Activated CD4-positive, alpha-beta T cell treated with anti-CD3 and anti-CD28 coated beads for 24 hours (primary cell): ENCODE measurements around the gene FAM124A.

ENCODE experiments used
- DNase-seq, 2 donors: peaks; one replicate each; pipeline ENCODE4 v3.0.0-alpha.2; 2020; ENCODE audit warnings: low read depth in 2 of 2

Gene FAM124A

DNA sequence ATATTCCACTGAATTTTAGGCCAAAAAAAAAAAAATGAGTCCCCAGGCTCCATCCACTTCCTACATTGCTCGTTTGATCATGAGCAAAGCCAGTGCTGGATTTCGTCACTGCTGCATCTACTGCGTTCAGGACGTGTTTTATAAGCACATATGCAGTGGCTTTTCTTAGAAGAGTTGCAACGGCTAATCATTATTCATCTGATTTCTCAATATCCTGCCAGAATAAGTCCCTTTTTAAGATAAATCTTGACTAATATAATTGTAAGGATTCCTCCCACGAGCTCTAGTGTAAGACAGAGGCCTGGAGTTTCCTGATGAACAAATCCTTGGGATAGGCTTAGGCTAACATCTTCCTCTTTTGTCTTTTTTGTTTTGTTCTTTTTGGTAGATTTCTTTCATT is 19.5 kb downstream of the FAM124A start:
- DNase-seq: no peak

DNA sequence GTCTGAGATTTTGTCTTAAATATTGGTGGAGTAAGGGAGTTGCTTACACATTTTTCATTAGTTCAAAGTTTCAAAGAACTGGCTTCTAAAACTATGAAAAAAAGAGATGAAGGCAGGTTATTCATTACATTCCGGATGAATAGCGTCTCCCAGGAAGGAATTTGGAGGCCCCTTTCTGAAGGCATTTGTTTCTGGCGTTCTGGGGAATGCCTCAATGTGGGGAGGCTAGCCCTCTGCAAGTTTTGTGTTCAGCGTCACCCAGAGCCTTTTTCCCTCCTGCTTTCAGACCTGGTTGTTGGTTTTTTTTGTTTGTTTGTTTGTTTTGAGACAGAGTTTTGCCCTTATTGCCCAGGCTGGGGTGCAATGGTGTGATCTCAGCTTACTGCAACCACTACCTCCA is 21.0 kb downstream of the FAM124A start:
- DNase-seq: no peak

DNA sequence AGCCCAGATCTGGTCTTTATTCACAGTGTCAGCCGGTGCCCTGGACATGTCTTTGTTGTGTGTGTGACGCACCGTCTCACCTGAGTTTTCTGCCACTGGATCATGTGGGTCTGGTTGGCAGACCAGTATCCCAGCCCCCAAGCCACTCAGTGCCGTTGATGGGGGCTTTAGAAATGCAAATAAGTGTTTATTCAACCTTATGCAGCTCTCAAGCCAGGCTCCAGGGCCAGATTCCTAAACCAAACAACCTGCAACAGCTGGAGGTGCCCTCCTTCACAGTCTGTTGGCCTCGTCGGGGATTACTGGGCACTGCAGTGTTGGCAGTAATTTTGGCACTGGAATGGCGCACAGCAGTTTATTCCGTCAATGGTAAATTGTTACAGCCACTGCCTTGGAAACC is 21.6 kb downstream of the FAM124A start:
- DNase-seq: no peak

DNA sequence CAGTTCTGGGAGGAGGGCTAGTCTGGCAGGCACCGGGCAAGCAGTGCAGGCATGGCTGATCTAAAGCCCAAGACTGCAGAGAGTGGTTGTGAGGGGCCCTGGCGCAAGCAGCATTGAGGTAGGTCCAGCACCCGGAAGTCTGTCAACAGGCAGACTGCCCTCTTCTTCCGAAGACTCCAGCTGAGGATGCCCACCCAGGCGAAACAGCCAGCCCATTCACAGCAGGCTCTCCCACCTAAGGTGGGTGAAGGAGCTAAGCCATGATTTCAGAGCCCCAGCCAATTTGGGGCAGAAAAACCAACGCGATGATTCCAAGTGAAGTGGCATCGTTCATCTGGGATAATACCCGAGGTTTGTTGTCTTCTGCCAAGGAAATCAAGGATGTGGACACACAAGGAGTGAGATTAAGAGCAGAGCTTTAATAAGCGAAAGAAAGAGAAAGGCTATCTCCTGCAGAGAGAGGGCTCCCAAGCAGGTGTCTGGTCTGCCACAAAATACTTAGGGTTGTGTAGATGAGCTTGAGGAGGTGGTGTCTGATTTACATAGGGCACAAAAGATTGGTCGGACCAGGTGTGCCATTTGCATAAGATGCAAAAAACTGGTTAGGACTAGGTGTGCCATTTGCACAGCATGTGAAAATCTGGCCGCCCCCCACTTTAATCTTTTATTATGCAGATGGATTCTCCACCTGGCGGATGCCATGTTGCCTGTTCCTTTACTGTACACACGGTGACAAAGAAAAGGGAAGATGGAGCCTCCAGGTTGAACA is 22.6 kb downstream of the FAM124A start:
- DNase-seq: no peak

DNA sequence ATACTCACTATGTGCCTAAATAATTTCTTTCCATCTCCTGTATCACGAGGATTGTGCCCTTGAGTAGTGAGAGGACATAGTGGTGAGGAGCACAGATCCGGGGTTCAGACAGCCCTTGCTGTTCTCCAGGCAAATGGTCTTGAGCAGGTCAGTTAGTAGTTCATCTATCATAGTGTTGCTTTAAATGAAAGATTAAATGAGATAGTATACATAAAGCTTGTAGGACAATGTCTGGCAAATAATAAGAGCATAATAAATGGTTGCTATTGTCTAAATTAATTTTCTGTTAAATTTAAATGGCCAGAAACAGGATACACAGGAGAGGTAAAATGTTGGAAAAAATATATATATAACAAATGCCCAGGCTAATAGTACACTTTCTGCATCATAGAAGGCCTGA is 23.4 kb downstream of the FAM124A start:
- no peak for DNase-seq

DNA sequence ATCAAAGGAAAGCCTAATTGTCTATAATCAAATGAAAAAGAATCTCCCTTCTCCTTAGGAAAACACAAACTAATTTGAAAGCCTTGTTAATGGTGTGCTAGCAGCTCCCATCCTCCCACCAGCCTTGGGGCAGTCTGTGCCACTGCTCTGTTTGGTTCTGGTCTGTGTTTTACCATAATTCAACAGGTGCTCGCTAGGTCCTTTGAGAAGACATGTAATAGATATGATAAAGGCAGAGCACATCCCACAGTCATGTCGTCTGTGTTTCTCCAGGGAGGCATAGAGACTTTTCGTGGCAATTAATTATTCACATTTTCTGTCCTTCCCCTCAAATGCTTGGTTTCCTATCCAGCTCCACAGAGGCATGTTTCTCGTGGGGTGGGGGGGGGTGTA is 23.8 kb downstream of the FAM124A start:
- no peak for DNase-seq

DNA sequence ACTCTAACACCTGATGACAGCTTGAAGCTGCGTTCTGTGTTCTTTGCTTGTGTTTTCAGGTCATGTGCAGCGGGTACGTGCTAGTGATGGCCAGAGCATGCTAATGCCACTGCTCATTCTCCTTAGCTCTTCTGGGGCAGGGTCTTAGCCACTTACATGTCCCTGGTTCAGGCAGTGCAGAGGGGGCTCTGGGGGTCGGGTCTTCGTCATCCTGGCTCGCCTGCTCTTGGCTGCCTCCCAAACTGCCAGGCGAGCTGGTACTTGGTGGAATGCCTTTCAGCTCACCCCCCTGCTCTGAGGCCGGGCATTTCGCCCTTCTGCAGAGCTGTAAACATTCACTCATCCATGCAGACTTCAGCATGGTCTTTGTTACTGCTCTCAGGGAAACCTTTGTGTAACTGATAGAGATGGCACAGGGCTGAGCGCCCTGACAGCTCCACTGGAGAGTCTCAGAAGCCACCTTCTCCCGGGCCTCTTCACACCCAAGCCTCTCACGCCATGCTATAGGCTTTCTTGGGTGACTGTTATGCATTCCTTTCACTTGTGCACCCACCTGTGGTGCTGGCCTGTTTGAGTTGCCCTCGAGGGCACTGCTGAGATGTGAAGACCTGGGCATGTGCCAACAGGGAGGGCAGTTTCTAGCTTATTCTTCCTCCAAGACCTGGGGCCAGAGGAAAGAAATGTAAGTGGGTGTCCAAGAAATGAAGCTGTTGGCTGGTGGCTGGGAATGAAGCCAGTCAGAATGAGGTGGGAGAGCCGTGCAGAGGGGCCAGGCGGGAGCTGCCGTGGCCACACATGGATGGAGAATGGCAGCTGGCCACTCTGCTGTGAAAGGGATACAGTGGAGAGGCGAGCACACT is 24.4 kb downstream of the FAM124A start:
- no peak for DNase-seq

DNA sequence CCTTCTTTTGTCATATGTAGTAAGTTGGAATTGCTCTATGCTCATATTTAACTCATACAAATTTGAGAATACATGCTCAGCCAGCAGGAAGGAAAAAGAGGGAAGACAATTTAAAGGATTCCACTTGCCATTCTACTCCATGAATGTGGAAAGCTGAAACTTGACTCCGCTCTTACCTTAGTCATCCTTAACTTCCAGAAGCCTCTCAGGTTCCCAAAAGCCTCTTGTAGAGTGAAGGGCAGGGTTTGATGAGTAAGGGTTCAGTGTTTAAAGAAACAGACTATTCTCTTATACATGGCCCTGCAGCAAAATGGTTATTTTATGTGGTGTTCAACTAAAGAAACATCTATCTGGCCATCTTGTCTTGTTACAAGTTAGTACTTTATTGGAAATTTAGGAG is 27.1 kb downstream of the FAM124A start:
- no peak for DNase-seq

DNA sequence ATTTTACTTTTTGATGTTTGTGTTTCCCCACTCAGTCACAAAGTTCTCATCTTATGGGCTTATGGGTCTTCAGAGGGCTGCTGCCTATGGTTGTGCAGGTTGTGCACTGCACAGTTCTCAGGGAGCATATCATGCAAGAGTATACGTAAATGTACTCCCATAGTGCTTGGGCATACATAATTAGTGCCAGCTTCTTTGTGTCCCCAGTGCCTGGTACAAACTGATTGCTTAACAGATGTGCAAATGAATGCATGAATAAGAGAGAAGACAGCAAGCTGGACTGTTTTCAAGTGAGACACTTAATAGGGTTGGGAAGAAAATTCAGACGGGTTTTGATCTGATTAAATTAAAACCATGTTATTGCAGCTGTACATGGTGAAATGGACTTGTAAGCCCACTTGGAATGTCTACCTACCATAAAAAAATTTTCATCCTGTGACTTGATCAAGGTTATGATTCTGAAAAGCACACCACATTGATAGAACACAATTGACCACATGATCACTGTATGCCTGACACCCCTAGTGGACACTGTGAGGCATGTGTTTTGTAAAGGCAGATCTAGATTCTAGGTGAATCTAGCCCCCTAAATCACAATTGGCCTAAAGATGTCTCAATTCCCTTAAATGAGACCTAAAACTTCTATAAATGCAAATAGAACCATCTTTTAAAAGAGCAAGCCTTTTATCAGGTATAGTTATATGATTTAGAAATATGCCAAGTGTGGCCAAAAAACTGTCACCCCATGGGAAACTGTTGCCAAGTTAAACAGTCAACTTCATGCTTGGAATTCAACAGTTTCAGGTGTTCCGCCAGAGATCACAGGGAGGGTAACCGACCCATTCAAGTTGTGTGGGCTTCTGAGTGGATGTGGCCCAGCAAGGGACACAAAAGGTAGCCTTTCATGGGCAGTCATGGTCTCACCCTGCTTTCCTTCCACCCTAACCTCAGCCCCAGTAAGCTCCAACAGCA is 27.9 kb downstream of the FAM124A start:
- DNase-seq: no peak

DNA sequence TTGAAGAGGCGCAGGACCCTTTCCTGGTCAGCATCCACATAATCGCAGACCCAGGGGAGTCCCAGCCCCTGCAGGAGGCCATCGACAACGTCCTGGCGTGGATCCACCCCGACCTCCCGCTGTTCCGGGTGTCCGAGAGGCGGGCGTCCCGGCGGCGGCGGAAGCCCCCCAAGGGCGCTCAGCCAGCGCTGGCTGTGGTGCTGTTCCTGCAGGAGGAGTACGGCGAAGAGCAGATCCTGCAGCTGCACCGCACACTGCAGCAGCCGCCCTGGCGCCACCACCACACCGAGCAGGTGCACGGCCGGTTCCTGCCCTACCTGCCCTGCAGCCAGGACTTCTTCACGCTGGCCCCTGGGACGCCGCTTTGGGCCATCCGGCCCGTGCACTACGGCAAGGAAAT is 29.3 kb downstream of the FAM124A start:
- DNase-seq: no peak

DNA sequence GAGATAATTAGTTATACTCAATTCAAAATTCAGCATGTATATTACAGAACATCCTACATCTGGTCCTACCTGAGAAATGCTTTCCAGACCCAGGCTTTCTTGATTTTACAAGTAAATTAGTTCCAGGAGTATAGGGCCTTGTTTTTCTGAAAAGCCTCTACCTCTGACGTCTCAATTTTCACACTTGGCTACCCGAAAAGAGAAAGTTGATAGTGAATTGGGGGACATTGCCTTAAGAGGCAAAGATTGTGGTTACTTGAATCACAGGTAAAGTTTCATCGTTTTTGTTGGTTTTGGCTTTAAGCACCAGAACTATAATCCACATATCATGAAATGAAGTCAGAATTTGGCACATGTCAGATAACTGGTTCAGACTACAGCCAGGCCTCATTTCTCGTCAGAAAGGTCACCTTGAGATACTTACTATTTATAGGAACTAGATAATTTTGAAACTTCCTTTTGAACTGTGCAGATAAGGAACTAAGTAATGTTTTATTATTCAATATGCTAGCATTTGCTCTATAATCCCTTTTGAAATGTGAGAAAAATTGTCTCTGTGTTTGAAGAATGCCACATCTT is 30.8 kb downstream of the FAM124A start:
- no peak for DNase-seq

DNA sequence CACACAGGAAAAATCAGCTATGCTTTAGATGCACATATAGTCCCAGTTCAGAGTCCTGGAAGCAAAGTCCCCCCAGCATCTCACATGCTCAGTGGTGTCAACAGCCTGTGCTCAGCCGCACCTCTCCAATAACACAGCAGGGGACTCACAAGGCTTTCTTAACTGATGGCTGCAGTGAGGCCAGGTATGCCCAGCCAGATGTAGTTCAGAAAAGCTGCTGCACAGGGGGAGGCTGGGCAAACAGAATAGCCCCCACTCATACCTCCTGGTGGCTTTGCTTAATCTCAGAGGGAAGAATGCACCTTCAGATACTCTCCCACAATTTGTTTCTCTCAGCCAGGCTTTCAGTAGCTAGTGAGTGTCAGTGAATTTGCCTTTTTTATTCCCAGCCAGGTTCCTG is 33.4 kb downstream of the FAM124A start:
- no peak for DNase-seq

DNA sequence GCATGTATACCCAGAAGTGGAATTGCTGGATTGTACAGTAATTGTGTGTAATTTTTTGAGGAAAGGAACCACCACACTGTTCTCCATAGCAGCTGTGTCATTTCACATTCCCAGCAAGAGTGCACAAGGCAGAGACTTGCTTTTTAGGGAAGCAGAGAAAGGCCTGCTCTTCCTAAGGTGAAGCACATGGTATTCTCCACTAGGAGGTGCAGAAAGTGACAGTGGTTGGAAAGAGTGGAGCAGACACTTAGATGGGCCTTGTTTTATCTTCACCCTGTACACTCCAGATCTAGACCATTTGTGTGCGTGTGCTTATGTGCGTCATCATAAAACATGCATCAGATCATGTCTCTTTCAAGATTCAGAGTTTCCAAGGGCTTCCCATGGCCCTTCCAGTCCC is 35.0 kb downstream of the FAM124A start:
- DNase-seq: no peak

DNA sequence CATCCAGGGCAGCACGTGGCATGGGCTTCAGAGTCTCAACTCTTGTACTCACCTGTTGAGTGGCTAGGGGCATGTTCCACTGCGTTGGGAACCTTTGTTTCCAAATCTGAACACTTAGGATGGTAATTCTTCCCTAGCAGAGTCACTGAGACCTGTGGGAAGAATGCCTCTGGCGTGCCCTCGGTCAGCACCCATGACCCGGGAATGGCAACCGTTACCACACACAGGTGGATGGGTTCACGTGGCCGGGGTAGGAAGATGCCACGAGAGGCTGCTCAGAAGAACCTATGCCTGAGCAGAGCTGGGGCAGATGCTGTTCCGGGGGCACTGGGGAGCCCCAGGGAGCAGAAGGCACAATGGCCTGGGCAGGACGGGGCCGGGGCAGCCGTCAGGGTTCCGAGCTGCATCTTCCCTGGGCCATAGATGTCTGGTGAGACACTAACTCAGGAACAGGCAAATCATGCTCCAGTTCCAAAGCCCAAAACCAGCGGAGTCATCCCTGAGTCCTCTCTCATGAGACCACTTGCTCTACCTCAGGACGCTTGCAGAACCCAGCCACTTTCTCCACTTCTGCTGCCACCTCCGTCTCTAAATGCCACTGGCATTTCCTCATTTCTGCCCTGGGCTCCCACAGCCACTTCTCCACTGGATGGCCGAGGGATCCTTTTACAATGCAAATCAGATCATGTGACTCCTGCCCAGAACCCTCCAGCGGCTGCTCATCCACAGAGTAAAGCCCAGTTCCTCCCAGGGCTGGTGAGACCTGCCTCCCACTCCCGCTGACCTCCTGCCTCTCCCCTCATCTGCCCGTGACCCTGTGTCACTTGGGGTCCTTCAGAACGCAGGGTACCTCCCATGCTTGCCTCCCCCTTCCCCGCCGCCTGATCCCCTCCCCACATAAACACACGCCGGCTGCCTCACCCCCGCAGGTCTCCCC is 36.7 kb downstream of the FAM124A start:
- no peak for DNase-seq

DNA sequence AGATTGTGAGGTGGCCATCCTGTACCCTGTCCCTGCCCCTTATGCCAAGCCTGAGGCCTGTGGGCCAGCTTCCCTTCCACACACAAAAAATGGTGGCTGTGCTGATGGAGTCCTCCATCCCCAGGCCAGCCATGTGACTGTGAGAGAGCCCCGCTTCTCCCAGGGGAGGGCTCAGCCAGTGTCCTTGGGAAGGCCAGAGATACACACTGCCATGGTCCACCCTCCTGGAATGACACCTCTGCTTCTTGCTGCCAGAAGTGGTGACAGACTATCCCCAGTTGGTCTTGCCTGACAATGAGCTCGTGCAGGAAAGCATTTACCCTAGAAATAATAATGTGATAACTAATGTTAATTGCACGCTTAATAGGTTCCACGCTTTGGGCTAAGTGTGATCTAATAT is 38.0 kb downstream of the FAM124A start:
- no peak for DNase-seq

DNA sequence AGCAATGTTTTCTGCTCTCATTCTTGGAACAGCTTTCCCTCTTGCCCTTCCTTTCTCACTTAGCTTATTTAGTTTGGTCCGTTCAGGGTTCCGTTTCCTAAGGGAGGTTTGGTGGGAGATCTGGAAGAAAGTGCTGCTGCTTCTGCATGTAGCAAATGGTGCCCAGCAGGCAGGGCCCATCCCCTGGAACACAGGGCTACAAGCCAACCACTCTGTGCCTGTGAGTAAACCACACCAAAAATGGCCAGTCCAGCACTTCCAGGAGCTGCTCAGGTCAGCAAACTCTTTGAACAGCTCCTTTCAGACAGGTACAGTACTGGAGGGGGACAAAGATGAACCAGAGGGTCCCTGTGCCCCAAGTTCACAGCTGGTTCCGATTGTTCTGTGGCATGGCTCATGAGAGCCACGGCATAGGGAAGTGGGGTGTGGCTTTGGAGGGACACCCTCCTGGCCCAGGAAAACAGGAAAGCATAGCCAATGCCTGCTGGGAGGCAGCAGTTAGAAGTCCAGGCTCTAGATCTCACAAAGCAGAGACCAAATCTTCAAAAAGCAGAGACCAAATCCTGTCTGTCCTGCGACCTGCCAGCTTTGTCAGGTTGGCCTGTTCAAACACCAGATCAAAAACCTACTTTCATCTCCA is 39.5 kb downstream of the FAM124A start:
- no peak for DNase-seq

DNA sequence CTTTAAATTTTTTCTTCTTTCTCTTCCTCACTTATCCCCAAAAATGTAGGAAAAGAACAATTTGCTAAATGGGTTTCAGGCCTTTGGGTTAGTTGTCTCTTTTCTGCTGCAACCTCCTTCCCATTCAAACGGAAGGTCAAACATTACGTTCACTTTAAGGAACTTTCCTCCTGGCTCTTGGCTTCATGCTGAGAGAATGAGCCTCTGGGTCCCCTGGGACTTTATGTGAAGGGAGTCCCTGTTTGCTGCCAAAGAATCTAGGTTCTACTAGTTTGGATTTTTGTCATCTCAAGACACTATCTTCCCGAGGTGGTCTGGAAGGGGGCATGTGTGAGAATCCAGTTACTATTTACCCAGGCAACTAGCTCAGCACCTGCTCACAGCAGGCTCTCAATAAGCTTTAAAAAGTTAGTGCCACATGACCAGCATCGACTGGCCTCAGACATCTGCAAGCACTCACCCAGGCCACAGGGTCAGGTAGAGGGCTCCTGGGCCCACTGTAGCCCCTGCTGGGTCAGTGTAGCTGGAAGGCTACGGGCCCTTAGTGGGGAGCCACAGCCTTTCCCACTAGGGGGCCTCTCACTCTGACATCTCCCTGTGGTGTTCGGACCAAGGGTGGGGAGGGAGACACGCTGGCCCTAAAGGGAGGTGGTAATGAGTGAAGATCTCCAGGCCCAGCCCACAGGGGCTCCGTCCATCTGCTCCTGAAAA is 40.5 kb downstream of the FAM124A start:
- DNase-seq: no peak

DNA sequence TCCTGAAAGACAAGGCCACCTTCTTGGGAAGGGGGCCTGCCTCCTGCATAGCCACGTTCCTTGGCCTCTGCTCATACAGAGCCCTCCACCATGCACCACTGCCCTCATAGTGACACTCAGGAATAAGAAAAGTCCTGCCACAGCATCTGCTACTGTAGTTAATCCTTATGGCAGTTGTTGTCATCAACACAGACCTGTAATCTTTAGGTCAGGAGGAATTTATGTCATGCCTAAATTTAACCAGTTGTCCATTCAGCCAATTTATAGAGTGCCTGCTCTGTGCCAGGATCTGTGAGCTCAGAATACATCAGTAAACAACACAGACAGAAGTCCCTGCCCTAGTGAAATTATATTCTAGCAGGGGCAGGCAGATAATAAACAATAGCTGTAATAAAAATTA is 44.4 kb downstream of the FAM124A start:
- DNase-seq: no peak

DNA sequence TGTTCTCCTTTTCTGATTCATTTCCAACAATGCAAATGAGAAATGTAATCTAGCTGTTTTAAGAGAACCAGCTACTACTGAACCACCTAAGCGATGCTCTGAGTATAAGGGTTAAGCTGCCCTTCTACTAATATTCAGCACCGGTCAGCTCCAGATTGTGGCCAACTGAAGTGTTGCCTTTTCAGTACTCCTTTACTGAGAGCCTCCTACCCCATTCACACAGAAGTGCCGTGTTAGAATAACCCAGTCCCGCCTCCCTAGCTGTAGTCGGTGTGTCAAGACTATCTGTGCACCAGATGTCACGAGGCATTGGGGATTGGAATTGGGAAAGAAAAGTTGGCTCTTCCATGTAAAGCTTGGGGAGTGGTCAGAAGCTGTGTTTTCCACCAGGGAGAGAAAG is 45.4 kb downstream of the FAM124A start:
- DNase-seq: no peak
